WTC11 (cell line): ENCODE data around the gene SGCD. TPM values are rescaled to one million over a fixed set of nuclear protein-coding genes. Genes with fewer than 3 reads are reported as not detected.

ENCODE experiments used
- ATAC-seq: fragments of 200-7000 bp; cut with Tn5 transposase; 2 replicates; pipeline ENCODE4 v1.10.0; 2021; ENCODE audit warnings: mild to moderate bottlenecking, moderate library complexity
- CTCF ChIA-PET: fragments of 300-600 bp; sonication (Branson Sonifier 250); formaldehyde crosslinking; loops from one replicate; lab custom pipeline; 2021; ENCODE audit warnings: antibody characterized with exemption; lab: Charles Lee
- POLR2A ChIA-PET: fragments of 350-600 bp; sonication (Branson Sonifier 250); formaldehyde crosslinking; loops from one replicate; lab custom pipeline; 2021; ENCODE audit warnings: antibody characterized with exemption; lab: Charles Lee
- DNase-seq: peaks from one replicate; pipeline ENCODE4 v3.0.0; 2021; ENCODE audit warnings: low spot score
- H3K27ac Mint-ChIP-seq: 2 replicates; pipeline ENCODE4 v1.8.0; 2021; ENCODE audit warnings: mixed read lengths
- H3K27me3 Mint-ChIP-seq: 2 replicates; pipeline ENCODE4 v1.8.0; 2021; ENCODE audit warnings: low read depth, mild to moderate bottlenecking, moderate library complexity, mixed read lengths
- H3K36me3 Mint-ChIP-seq: 2 replicates; pipeline ENCODE4 v1.8.0; 2021; ENCODE audit warnings: mixed read lengths
- H3K4me1 Mint-ChIP-seq: 2 replicates; pipeline ENCODE4 v1.8.0; 2022; ENCODE audit warnings: mixed read lengths
- H3K4me3 Mint-ChIP-seq: 2 replicates; pipeline ENCODE4 v1.8.0; 2021; ENCODE audit warnings: mild to moderate bottlenecking, moderate library complexity, mixed read lengths
- H3K9me3 Mint-ChIP-seq: 2 replicates; pipeline ENCODE4 v1.8.0; 2021; ENCODE audit warnings: mixed read lengths
- FOXK1 ChIP-seq: sonication (generic); formaldehyde crosslinking; IDR thresholded peaks from 2 replicates; pipeline ENCODE4 v1.8.0; 2022; ENCODE audit warnings: mild to moderate bottlenecking, moderate library complexity, missing genetic modification reagents
- GABPB1 ChIP-seq: sonication (generic); formaldehyde crosslinking; IDR thresholded peaks from 2 replicates; pipeline ENCODE4 v1.8.1; 2023; ENCODE audit warnings: mild to moderate bottlenecking, missing genetic modification reagents
- GRHL2 ChIP-seq: fragments of 250-450 bp; sonication (Bioruptor Pico); IDR thresholded peaks from 2 replicates; pipeline ENCODE4 v1.8.0; 2022; ENCODE audit warnings: mild to moderate bottlenecking, moderate library complexity; ENCODE audit not compliant: insufficient replicate concordance, severe bottlenecking
- GTF2I ChIP-seq: fragments of 250-450 bp; sonication (Bioruptor Pico); conservative IDR thresholded peaks from 2 replicates; pipeline ENCODE4 v1.4.0; 2021; ENCODE audit warnings: mild to moderate bottlenecking
- IRF2 ChIP-seq: sonication (generic); formaldehyde crosslinking; IDR thresholded peaks from 2 replicates; pipeline ENCODE4 v1.8.0; 2022; ENCODE audit warnings: low read depth, missing genetic modification reagents, borderline replicate concordance
- MYBL2 ChIP-seq: sonication (generic); formaldehyde crosslinking; IDR thresholded peaks from 2 replicates; pipeline ENCODE4 v1.8.1; 2023; ENCODE audit warnings: mild to moderate bottlenecking, moderate library complexity, missing genetic modification reagents
- NFATC4 ChIP-seq: fragments of 250-450 bp; sonication (Bioruptor Pico); IDR thresholded peaks from 2 replicates; pipeline ENCODE4 v1.9.0; 2021; ENCODE audit warnings: mild to moderate bottlenecking
- NFYB ChIP-seq: sonication (generic); formaldehyde crosslinking; conservative IDR thresholded peaks from 2 replicates; pipeline ENCODE4 v1.8.0; 2022; ENCODE audit warnings: low read depth, missing genetic modification reagents
- SMAD3 ChIP-seq: sonication (generic); formaldehyde crosslinking; IDR thresholded peaks from 2 replicates; pipeline ENCODE4 v1.8.0; 2022; ENCODE audit warnings: missing genetic modification reagents, mild to moderate bottlenecking, borderline replicate concordance
- TEAD1 ChIP-seq: sonication (generic); formaldehyde crosslinking; IDR thresholded peaks from 2 replicates; pipeline ENCODE4 v1.8.0; 2022; ENCODE audit warnings: mild to moderate bottlenecking, missing genetic modification reagents
- ZNF121 ChIP-seq: sonication (generic); formaldehyde crosslinking; IDR thresholded peaks from 2 replicates; pipeline ENCODE4 v1.8.0; 2023; ENCODE audit warnings: missing genetic modification reagents
- ZNF416 ChIP-seq: fragments of 250-450 bp; sonication (Bioruptor Pico); IDR thresholded peaks from 2 replicates; pipeline ENCODE4 v1.9.0; 2021; ENCODE audit warnings: mild to moderate bottlenecking, inconsistent platforms
- total RNA-seq: library from RNA; stranded (reverse); gene quantifications from 3 replicates; pipeline ENCODE4 v1.2.3, GENCODE V29; 2021
- TF ChIP-seq, protein P1 (sequence below): sonication (generic); formaldehyde crosslinking; IDR thresholded peaks from 2 replicates; pipeline ENCODE4 v1.8.1; 2022; ENCODE audit warnings: low read depth, missing genetic modification reagents, borderline replicate concordance
- TF ChIP-seq, protein P2 (sequence below): sonication (generic); formaldehyde crosslinking; IDR thresholded peaks from 2 replicates; pipeline ENCODE4 v1.8.1; 2023; ENCODE audit warnings: mild to moderate bottlenecking, missing genetic modification reagents, moderate library complexity
- TF ChIP-seq, protein P3 (sequence below): sonication (generic); formaldehyde crosslinking; IDR thresholded peaks from 2 replicates; pipeline ENCODE4 v1.8.0; 2023; ENCODE audit warnings: mild to moderate bottlenecking, missing genetic modification reagents
- TF ChIP-seq, protein P4 (sequence below): sonication (generic); formaldehyde crosslinking; IDR thresholded peaks from 2 replicates; pipeline ENCODE4 v1.8.1; 2022; ENCODE audit warnings: missing genetic modification reagents, borderline replicate concordance
- TF ChIP-seq, protein P5 (sequence below): sonication (generic); formaldehyde crosslinking; conservative IDR thresholded peaks from 2 replicates; pipeline ENCODE4 v1.8.1; 2022; ENCODE audit warnings: mild to moderate bottlenecking, missing genetic modification reagents

SGCD gene
- total RNA-seq, 1 experiment from 2014 or later: 0.33 TPM

DNA sequence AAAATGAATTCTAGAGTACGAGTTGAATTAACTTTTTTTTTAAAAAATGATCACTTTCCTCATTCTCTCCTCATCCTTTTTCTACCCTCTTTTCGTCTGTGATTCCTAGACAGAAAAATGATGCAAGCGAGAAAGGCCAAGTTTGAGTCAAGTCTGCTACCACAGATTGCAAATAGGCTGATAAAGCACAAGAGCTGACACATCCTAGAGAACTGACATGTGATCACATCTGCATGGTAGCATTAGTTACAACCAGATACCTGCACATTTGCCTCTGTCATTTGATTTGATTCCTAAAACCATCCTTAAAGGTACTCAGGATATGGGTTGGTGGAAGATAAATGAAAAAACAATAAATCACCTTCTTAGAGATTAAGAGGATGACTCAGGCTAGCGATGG lies 297.7 kb downstream of the SGCD start:
- H3K27ac Mint-ChIP-seq: no peak overlapping the region
- DNase-seq: no peak
- no peak overlapping the region for H3K4me3 Mint-ChIP-seq
- H3K4me1 Mint-ChIP-seq: peaks cover 5% of the 10 kb centered on the region
- H3K9me3 Mint-ChIP-seq: no peaks in the 10 kb centered on the region
- CTCF ChIA-PET: no interaction called here
- TF ChIP-seq NFATC4 (no peak), ZNF121 (CRISPR knock-in tag) (no peak), FOXK1 (CRISPR knock-in tag) (no peak), MYBL2 (CRISPR knock-in tag) (no peak), TEAD1 (CRISPR knock-in tag) (no peak), GRHL2 (CRISPR knock-in tag) (no peak), GABPB1 (CRISPR knock-in tag) (no peak)
- TF ChIP-seq, protein P1, sequence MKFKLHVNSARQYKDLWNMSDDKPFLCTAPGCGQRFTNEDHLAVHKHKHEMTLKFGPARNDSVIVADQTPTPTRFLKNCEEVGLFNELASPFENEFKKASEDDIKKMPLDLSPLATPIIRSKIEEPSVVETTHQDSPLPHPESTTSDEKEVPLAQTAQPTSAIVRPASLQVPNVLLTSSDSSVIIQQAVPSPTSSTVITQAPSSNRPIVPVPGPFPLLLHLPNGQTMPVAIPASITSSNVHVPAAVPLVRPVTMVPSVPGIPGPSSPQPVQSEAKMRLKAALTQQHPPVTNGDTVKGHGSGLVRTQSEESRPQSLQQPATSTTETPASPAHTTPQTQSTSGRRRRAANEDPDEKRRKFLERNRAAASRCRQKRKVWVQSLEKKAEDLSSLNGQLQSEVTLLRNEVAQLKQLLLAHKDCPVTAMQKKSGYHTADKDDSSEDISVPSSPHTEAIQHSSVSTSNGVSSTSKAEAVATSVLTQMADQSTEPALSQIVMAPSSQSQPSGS (CRISPR knock-in tag): no peak
- TF ChIP-seq, all 79 proteins: peak for 0
- no peak for ATAC-seq
- Mint-ChIP-seq H3K27me3 (no peaks in the 10 kb centered on the region), H3K36me3 (no peaks in the 10 kb centered on the region)
- POLR2A ChIA-PET: no interaction called here

DNA sequence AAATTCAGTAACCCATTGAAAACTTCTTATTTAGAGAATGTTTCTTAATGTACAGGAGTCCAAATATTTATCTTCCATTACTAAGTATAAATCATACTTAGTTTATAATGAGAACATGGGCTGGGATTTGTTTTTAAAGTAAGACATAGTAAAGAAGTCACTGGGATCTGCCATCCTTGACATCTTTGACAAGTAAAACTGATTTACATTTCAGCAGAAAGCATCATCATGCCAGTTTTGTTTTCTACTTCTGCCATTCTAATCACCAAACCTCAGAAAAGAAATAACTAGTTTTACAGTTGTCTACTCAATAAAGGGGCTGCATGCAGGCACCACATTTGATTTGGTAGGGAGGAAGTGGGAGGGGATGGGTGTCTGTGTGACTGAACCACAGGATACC lies 301.5 kb downstream of the SGCD start:
- Mint-ChIP-seq H3K27me3 (no peaks in the 10 kb centered on the region), H3K4me1 (peaks cover 5% of the 10 kb centered on the region), H3K36me3 (no peaks in the 10 kb centered on the region), H3K9me3 (no peaks in the 10 kb centered on the region), H3K27ac (no peak overlapping the region), H3K4me3 (no peak overlapping the region)
- TF ChIP-seq IRF2 (CRISPR knock-in tag) (no peak), ZNF416 (CRISPR knock-in tag) (no peak), NFYB (CRISPR knock-in tag) (no peak), GTF2I (CRISPR knock-in tag) (no peak), SMAD3 (CRISPR knock-in tag) (no peak)
- TF ChIP-seq, protein P2, sequence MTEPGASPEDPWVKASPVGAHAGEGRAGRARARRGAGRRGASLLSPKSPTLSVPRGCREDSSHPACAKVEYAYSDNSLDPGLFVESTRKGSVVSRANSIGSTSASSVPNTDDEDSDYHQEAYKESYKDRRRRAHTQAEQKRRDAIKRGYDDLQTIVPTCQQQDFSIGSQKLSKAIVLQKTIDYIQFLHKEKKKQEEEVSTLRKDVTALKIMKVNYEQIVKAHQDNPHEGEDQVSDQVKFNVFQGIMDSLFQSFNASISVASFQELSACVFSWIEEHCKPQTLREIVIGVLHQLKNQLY (CRISPR knock-in tag): no peak
- TF ChIP-seq, protein P1 (CRISPR knock-in tag): no peak
- CTCF ChIA-PET: no interaction called here
- DNase-seq (no peak), ATAC-seq (no peak)
- POLR2A ChIA-PET: no interaction called here

DNA sequence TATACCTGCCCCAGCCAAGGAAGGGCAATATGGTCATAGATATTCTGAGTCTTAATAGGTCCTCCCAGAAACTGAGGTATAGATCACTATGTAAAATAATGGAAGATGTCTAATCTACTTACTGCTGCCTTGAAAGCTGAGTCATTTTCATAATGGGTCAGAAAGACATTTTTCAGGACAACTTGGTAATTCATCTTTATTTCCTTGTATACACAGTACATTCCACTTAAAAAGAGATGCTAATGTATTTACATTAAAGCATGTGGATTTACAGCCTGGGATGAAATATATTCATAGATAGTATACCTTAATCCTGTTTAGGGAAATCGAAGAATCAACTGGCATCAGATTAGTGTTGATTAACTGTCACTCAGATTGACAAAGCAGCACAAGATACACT lies 304.0 kb downstream of the SGCD start:
- no peaks in the 10 kb centered on the region for H3K27me3 Mint-ChIP-seq

More for the DNA sequence above, 304.0 kb downstream of the SGCD start:
- Mint-ChIP-seq H3K4me1 (peaks cover 5% of the 10 kb centered on the region), H3K4me3 (no peak overlapping the region), H3K36me3 (no peaks in the 10 kb centered on the region), H3K27ac (no peak overlapping the region), H3K9me3 (no peaks in the 10 kb centered on the region)
- no peak for ATAC-seq
- DNase-seq: no peak
- ChIA-PET CTCF (no interaction called here), POLR2A (no interaction called here)
- TF ChIP-seq, protein P3, sequence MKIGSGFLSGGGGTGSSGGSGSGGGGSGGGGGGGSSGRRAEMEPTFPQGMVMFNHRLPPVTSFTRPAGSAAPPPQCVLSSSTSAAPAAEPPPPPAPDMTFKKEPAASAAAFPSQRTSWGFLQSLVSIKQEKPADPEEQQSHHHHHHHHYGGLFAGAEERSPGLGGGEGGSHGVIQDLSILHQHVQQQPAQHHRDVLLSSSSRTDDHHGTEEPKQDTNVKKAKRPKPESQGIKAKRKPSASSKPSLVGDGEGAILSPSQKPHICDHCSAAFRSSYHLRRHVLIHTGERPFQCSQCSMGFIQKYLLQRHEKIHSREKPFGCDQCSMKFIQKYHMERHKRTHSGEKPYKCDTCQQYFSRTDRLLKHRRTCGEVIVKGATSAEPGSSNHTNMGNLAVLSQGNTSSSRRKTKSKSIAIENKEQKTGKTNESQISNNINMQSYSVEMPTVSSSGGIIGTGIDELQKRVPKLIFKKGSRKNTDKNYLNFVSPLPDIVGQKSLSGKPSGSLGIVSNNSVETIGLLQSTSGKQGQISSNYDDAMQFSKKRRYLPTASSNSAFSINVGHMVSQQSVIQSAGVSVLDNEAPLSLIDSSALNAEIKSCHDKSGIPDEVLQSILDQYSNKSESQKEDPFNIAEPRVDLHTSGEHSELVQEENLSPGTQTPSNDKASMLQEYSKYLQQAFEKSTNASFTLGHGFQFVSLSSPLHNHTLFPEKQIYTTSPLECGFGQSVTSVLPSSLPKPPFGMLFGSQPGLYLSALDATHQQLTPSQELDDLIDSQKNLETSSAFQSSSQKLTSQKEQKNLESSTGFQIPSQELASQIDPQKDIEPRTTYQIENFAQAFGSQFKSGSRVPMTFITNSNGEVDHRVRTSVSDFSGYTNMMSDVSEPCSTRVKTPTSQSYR (CRISPR knock-in tag): no peak
- TF ChIP-seq SMAD3 (CRISPR knock-in tag) (no peak), ZNF121 (CRISPR knock-in tag) (no peak)
- TF ChIP-seq, protein P4, sequence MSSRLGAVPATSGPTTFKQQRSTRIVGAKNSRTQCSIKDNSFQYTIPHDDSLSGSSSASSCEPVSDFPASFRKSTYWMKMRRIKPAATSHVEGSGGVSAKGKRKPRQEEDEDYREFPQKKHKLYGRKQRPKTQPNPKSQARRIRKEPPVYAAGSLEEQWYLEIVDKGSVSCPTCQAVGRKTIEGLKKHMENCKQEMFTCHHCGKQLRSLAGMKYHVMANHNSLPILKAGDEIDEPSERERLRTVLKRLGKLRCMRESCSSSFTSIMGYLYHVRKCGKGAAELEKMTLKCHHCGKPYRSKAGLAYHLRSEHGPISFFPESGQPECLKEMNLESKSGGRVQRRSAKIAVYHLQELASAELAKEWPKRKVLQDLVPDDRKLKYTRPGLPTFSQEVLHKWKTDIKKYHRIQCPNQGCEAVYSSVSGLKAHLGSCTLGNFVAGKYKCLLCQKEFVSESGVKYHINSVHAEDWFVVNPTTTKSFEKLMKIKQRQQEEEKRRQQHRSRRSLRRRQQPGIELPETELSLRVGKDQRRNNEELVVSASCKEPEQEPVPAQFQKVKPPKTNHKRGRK (CRISPR knock-in tag): no peak
- TF ChIP-seq, protein P5, sequence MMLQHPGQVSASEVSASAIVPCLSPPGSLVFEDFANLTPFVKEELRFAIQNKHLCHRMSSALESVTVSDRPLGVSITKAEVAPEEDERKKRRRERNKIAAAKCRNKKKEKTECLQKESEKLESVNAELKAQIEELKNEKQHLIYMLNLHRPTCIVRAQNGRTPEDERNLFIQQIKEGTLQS (CRISPR knock-in tag): no peak
